ENCODE measurements around the gene CFAP97D1.

DNA sequence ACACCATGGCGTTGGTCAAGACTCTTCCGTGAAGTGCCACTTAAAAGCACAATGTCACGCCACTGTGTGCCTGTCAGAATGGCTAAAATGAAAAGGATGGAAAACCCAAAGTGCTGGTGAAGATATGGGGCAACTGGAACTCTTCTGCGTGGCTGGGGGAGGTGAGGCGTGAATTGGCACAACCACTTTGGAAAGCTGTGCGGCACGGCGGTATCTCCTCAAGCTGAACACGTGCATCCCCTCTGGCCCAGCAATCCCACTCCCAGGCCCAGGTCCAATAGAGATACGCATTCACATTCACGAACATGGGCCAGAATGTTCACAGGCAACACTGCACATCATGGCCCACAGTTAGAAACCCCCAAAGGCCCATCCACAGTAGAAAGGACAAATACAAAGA is 10.4 kb upstream of the CFAP97D1 start:
- TF ChIP-seq, protein P1, sequence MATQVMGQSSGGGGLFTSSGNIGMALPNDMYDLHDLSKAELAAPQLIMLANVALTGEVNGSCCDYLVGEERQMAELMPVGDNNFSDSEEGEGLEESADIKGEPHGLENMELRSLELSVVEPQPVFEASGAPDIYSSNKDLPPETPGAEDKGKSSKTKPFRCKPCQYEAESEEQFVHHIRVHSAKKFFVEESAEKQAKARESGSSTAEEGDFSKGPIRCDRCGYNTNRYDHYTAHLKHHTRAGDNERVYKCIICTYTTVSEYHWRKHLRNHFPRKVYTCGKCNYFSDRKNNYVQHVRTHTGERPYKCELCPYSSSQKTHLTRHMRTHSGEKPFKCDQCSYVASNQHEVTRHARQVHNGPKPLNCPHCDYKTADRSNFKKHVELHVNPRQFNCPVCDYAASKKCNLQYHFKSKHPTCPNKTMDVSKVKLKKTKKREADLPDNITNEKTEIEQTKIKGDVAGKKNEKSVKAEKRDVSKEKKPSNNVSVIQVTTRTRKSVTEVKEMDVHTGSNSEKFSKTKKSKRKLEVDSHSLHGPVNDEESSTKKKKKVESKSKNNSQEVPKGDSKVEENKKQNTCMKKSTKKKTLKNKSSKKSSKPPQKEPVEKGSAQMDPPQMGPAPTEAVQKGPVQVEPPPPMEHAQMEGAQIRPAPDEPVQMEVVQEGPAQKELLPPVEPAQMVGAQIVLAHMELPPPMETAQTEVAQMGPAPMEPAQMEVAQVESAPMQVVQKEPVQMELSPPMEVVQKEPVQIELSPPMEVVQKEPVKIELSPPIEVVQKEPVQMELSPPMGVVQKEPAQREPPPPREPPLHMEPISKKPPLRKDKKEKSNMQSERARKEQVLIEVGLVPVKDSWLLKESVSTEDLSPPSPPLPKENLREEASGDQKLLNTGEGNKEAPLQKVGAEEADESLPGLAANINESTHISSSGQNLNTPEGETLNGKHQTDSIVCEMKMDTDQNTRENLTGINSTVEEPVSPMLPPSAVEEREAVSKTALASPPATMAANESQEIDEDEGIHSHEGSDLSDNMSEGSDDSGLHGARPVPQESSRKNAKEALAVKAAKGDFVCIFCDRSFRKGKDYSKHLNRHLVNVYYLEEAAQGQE (IDR thresholded peaks at IDR 0.05; ENCODE audit: insufficient read depth in 1 of 2, low read depth in 2 of 2, low read length in 2 of 2): no peak
- TF ChIP-seq FOXP2 (optimal IDR thresholded peaks at IDR 0.05; ENCODE audit: borderline replicate concordance, extremely low read depth, extremely low read length, insufficient read depth): no peak

Measured in PFSK-1 (cell line).